SK-N-SH (cell line): ENCODE measurements around the gene HDAC8. TPM values are rescaled to one million over a fixed set of nuclear protein-coding genes. Genes with fewer than 3 reads are reported as not detected.
"Not testable (repeated sequence)": the region's sequence is repeated elsewhere in the genome, so short reads cannot be mapped to it uniquely, and the experiment has no call there.

Source experiments
- CTCF ChIA-PET: fragments of 300-600, 350-600 bp; formaldehyde crosslinking; extraction: SDS; loops from one replicate; lab custom pipeline; 2021; lab: Yijun Ruan, JAX
- POLR2A ChIA-PET: fragments of 350-600 bp; sonication (Branson Sonifier 250); formaldehyde crosslinking; extraction: SDS; loops from one replicate; lab custom pipeline; 2020; ENCODE audit warnings: antibody characterized with exemption, inconsistent platforms; lab: Yijun Ruan, JAX
- DNase-seq: peaks from one replicate; pipeline ENCODE4 v3.0.0; 2012
- H2AFZ ChIP-seq: fragments of 200-600 bp; sonication (generic); 2 replicates; pipeline ENCODE4 v1.8.1; 2016; ENCODE audit warnings: antibody characterized with exemption, mild to moderate bottlenecking, low read depth
- H3F3A ChIP-seq: fragments of 200-600 bp; sonication (generic); replicated peaks from 2 replicates; pipeline ENCODE3; 2016; ENCODE audit warnings: antibody characterized with exemption, mild to moderate bottlenecking; ENCODE audit not compliant: insufficient read depth
- H3K27ac ChIP-seq, 2 experiments: fragments of 200-500 bp in 1 of 2; fragments of 200-600 bp in 1 of 2; sonication (Bioruptor generic) in 1 of 2; sonication (generic), shearing (Covaris generic) in 1 of 2; 2 replicates each; pipeline versions ENCODE4 v1.5.1 to v1.6.1; 2014 to 2016; ENCODE audit warnings: low read depth in 2 of 2, inconsistent platforms in 1 of 2, low read length in 1 of 2, mild to moderate bottlenecking in 1 of 2, mixed read lengths in 1 of 2
- H3K27me3 ChIP-seq: fragments of 200-600 bp; sonication (generic), shearing (Covaris generic); 2 replicates; pipeline ENCODE4 v1.6.1; 2016; ENCODE audit warnings: mixed run types; ENCODE audit not compliant: insufficient read depth
- H3K36me3 ChIP-seq, 2 experiments: fragments of 200-500 bp in 1 of 2; fragments of 200-600 bp in 1 of 2; sonication (Bioruptor generic) in 1 of 2; sonication (generic) in 1 of 2; replicated peaks in 1 of 2; 2 replicates each; pipeline versions ENCODE3 to v1.5.1; 2014 to 2016; ENCODE audit warnings: low read length in 1 of 2, mild to moderate bottlenecking in 1 of 2; ENCODE audit not compliant: insufficient read depth in 2 of 2, control insufficient read depth in 1 of 2
- H3K4me1 ChIP-seq, 2 experiments: fragments of 200-500 bp in 1 of 2; fragments of 200-600 bp in 1 of 2; sonication (Bioruptor generic) in 1 of 2; sonication (generic), shearing (Covaris generic) in 1 of 2; 2 replicates each; pipeline versions ENCODE4 v1.5.1 to v1.6.1; 2014 to 2016; ENCODE audit warnings: low read depth in 1 of 2, low read length in 1 of 2, mixed run types in 1 of 2; ENCODE audit not compliant: insufficient read depth in 2 of 2, control insufficient read depth in 1 of 2
- H3K4me2 ChIP-seq: fragments of 200-600 bp; sonication (generic), shearing (Covaris generic); 2 replicates; pipeline ENCODE4 v1.6.1; 2017; ENCODE audit warnings: mixed run types
- H3K4me3 ChIP-seq, 2 experiments: fragments of 200-500 bp in 1 of 2; fragments of 200-600 bp in 1 of 2; sonication (Bioruptor generic) in 1 of 2; sonication (generic), shearing (Covaris generic) in 1 of 2; 2 replicates each; pipeline versions ENCODE4 v1.5.1 to v1.8.1; 2014 to 2016; ENCODE audit warnings: low read depth in 2 of 2, inconsistent platforms in 1 of 2, low read length in 1 of 2, mild to moderate bottlenecking in 1 of 2, mixed read lengths in 1 of 2, moderate library complexity in 1 of 2
- H3K79me2 ChIP-seq: fragments of 200-600 bp; sonication (generic); 2 replicates; pipeline ENCODE4 v1.8.1; 2017; ENCODE audit warnings: mild to moderate bottlenecking; ENCODE audit not compliant: insufficient read depth
- H3K9ac ChIP-seq: fragments of 200-600 bp; sonication (generic); 2 replicates; pipeline ENCODE4 v1.6.1; 2017; ENCODE audit warnings: mixed run types
- H3K9me2 ChIP-seq: fragments of 200-600 bp; sonication (generic); 2 replicates; pipeline ENCODE4 v1.6.1; 2017; ENCODE audit warnings: mixed run types
- H3K9me3 ChIP-seq: fragments of 200-600 bp; sonication (generic); 2 replicates; pipeline ENCODE4 v1.6.1; 2017; ENCODE audit warnings: mixed run types, mild to moderate bottlenecking, moderate library complexity
- H4K20me1 ChIP-seq: fragments of 200-600 bp; sonication (generic); 2 replicates; pipeline ENCODE4 v1.6.1; 2017; ENCODE audit warnings: mild to moderate bottlenecking, mixed run types; ENCODE audit not compliant: insufficient read depth
- EZH2phosphoT487 ChIP-seq: fragments of 200-600 bp; sonication (generic); IDR thresholded peaks from 2 replicates; pipeline ENCODE4 v1.6.1; 2017; ENCODE audit warnings: low read depth, mixed run types, mild to moderate bottlenecking, antibody characterized with exemption, moderate library complexity, borderline replicate concordance
- FOSL2 ChIP-seq: IDR thresholded peaks from 2 replicates; pipeline ENCODE4 v1.4.0; 2012; ENCODE audit warnings: low read depth, mild to moderate bottlenecking, moderate library complexity, borderline replicate concordance
- JUND ChIP-seq: IDR thresholded peaks from 2 replicates; pipeline ENCODE4 v1.4.0; 2012
- MEF2A ChIP-seq: IDR thresholded peaks from 2 replicates; pipeline ENCODE4 v1.4.0; 2012; ENCODE audit warnings: low read depth, borderline replicate concordance
- RAD21 ChIP-seq: IDR thresholded peaks from 2 replicates; pipeline ENCODE4 v1.6.1; 2012; ENCODE audit warnings: mild to moderate bottlenecking, low read length
- RXRA ChIP-seq: IDR thresholded peaks from 2 replicates; pipeline ENCODE4 v1.4.0; 2012; ENCODE audit warnings: low read depth, mild to moderate bottlenecking, borderline replicate concordance
- WGBS: methylation state at CpG from one replicate; pipeline ENCODE4 v1.1.6; 2017; ENCODE audit warnings: low lambda C conversion rate; 5-methylcytosine and 5-hydroxymethylcytosine counted together
- polyA plus RNA-seq, 3 experiments: library from polyadenylated mRNA; depleted of rRNA; stranded (reverse); fragments of >200 nt; gene quantifications; 2 replicates each; pipeline ENCODE4 v1.2.3, GENCODE V29; 2012
- TF ChIP-seq, protein P1 (sequence below): IDR thresholded peaks from 2 replicates; pipeline ENCODE4 v1.6.1; 2012; ENCODE audit warnings: mild to moderate bottlenecking, low read depth, low read length, moderate library complexity

The HDAC8 gene
- polyA plus RNA-seq, 1 of the 3 experiments (the other 2 are of a cell fraction), result 30.6 TPM

DNA sequence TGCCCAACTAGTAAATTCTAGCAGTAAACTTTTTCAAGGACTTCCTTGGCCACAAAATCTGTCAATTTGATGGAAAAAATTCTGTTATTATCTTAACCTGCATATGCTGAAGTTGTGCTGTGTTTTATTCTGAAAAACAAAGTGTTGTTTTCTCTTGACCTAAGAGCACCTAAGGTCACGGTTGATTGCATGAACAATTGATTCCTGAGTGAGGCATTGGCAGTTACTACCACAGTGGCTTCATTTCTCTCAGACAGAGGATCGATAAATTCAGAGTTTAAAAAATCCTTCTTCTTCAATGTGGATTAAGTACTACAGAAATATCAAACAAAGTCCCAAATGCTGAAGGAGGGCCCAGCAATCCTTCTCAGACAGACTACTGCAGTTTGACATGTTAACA, 6.2 kb downstream of the HDAC8 start (continued):
- TF ChIP-seq EZH2phosphoT487 (no peak), FOSL2 (no peak), RXRA (no peak), RAD21 (no peak)

DNA sequence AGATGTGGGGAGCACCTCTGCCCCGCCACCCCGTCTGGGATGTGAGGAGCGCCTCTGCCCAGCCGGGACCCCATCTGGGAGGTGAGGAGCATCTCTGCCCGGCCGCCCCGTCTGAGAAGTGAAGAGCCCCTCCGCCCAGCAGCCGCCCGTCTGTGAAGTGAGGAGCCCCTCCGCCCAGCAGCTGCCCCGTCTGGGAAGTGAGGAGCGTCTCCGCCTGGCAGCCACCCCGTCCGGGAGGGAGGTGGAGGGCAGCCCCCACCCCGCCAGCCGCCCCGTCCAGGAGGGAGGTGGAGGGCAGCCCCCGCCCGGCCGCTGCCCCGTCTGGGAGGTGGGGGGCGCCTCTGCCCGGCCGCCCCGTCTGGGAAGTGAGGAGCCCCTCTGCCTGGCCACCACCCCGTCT, 13.0 kb downstream of the HDAC8 start:
- H3K4me2 ChIP-seq, POLR2A ChIA-PET, H3F3A ChIP-seq, H3K27ac ChIP-seq, DNase-seq, H3K9me2 ChIP-seq, H3K4me3 ChIP-seq, CTCF ChIA-PET, H2AFZ ChIP-seq, H3K27me3 ChIP-seq, H3K9ac ChIP-seq, H4K20me1 ChIP-seq, H3K4me1 ChIP-seq, H3K9me3 ChIP-seq: not testable (repeated sequence)
- peaks cover 6 to 28% of the 10 kb centered on the region in 2 experiments for H3K36me3 ChIP-seq
- H3K79me2 ChIP-seq, result peaks cover 18% of the 10 kb centered on the region
- 100% methylated on average over 6 of the region's 28 CpGs for WGBS

DNA sequence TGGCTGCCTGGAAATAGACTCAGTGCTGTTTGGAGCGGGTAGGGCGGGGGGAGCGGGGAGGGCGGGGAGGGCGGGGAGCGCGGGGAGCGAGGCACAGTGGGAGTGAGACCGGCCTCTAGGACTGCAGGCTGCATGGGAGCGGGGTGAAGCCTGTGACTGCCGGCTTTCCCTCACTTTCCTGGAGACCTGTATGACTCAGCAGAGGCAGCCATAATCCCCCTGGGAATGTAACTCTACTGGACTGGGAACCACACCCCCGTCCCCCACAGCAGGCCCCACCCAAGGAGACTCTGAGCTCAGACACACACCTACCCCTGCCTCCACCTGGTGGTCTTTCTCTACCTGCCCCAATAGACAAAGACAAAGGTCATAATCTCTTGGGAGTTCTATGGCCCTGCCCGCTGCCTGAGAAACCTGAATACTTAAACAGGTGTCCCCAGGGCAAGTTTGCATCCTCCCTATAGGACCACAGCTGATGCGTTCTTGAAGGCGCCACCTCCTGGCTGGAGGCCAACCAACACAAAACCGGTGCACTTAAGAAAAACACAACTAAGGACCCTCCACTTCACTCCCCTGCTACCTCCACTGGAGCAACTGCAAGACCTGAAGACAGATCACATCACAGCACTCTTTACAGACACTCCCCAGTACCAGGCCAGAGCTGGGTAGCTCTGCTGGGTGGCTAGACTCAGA, 18.0 kb downstream of the HDAC8 start:
- CTCF ChIA-PET, result no interaction called here
- Histone ChIP-seq H3K27me3 (no peaks in the 10 kb centered on the region), H3K36me3 (peaks cover 8 to 12% of the 10 kb centered on the region in 2 experiments), H3F3A (no peaks in the 10 kb centered on the region), H3K27ac (no peak overlapping the region), H2AFZ (no peak overlapping the region), H3K9me3 (no peaks in the 10 kb centered on the region), H3K4me3 (no peak overlapping the region), H3K4me1 (no peaks in the 10 kb centered on the region), H3K79me2 (peaks cover 18% of the 10 kb centered on the region), H3K9ac (no peak overlapping the region), H3K4me2 (no peak overlapping the region), H4K20me1 (0 out of 2 replicates have a peak, but pooled peaks cover 5% of the 10 kb centered on the region), H3K9me2 (no peaks in the 10 kb centered on the region)
- 85% methylated on average over 14 of the region's 16 CpGs for WGBS
- no peak for TF ChIP-seq EZH2phosphoT487
- TF ChIP-seq, protein P1, sequence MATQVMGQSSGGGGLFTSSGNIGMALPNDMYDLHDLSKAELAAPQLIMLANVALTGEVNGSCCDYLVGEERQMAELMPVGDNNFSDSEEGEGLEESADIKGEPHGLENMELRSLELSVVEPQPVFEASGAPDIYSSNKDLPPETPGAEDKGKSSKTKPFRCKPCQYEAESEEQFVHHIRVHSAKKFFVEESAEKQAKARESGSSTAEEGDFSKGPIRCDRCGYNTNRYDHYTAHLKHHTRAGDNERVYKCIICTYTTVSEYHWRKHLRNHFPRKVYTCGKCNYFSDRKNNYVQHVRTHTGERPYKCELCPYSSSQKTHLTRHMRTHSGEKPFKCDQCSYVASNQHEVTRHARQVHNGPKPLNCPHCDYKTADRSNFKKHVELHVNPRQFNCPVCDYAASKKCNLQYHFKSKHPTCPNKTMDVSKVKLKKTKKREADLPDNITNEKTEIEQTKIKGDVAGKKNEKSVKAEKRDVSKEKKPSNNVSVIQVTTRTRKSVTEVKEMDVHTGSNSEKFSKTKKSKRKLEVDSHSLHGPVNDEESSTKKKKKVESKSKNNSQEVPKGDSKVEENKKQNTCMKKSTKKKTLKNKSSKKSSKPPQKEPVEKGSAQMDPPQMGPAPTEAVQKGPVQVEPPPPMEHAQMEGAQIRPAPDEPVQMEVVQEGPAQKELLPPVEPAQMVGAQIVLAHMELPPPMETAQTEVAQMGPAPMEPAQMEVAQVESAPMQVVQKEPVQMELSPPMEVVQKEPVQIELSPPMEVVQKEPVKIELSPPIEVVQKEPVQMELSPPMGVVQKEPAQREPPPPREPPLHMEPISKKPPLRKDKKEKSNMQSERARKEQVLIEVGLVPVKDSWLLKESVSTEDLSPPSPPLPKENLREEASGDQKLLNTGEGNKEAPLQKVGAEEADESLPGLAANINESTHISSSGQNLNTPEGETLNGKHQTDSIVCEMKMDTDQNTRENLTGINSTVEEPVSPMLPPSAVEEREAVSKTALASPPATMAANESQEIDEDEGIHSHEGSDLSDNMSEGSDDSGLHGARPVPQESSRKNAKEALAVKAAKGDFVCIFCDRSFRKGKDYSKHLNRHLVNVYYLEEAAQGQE, result no peak
- no peak for TF ChIP-seq RAD21
- TF ChIP-seq JUND, result no peak
- TF ChIP-seq MEF2A, result no peak
- no peak for DNase-seq
- POLR2A ChIA-PET, result no interaction called here

DNA sequence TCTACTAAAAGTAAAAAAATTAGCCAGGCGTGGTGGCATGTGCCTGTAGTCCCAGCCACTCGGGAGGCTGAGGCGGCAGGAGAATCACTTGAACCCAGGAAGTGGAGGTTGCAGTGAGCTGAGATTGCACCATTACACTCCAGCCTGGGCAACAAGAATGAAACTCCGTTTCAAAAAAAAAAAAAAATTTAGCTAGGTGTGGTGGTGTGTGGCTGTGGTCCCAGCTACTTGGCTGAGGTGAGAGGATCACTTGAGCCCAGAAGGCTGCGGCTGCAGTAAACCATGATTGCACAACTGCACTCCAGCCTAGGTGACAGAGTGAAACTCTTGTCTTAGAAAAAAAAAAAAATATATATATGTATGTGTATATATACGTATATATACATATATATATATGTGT, 20.2 kb downstream of the HDAC8 start:
- POLR2A ChIA-PET, result not testable (repeated sequence)

More for the DNA sequence above, 20.2 kb downstream of the HDAC8 start:
- WGBS, result 96% methylated on average over 6 of the region's 6 CpGs
- H3K36me3 ChIP-seq, result peaks cover 8 to 25% of the 10 kb centered on the region in 2 experiments
- CTCF ChIA-PET, DNase-seq, H3K9ac ChIP-seq, H3K4me1 ChIP-seq, H3K9me2 ChIP-seq, H3K9me3 ChIP-seq, H3F3A ChIP-seq, H2AFZ ChIP-seq, H3K4me2 ChIP-seq, H4K20me1 ChIP-seq, H3K27ac ChIP-seq, H3K4me3 ChIP-seq, H3K27me3 ChIP-seq: not testable (repeated sequence)
- peaks cover 18% of the 10 kb centered on the region for H3K79me2 ChIP-seq
